ENCODE measurements around the gene MRPS2. TPM values are rescaled to one million over a fixed set of nuclear protein-coding genes. Genes with fewer than 3 reads are reported as not detected.

MRPS2 gene
- total and polyA plus RNA-seq, 12 donors, result 28.6 to 82.9 (median 47.8) TPM

- WGBS, 2 donors, result 89 to 90% methylated on average over 41 of the region's 41 CpGs
- peaks cover 0 to 5% (median 0%) of the 10 kb centered on the region in 11 donors for H3K9me3 ChIP-seq
- no peak overlapping the region for H3K27ac ChIP-seq
- no peak overlapping the region for H3K4me3 ChIP-seq
- peaks cover 0 to 36% (median 10%) of the 10 kb centered on the region in 9 donors for H3K36me3 ChIP-seq
- no peak for ATAC-seq
- intact Hi-C loops (cut with DNase I), result no loop called here
- no peaks in the 10 kb centered on the region for H3K27me3 ChIP-seq
- TF ChIP-seq CTCF (IDR thresholded peaks at IDR 0.05), result no peak
- H3K4me1 ChIP-seq, result peaks cover 11 to 35% (median 24%) of the 10 kb centered on the region in 9 donors
- peak in 1 of 2 donors; percentile 10 for DNase-seq
These were observed 3.1 kb downstream of the MRPS2 start for GRCh38 chr9:135503371-135504261.

- Histone ChIP-seq H3K27me3 (no peaks in the 10 kb centered on the region), H3K27ac (no peak overlapping the region), H3K4me1 (peaks cover 10 to 30% (median 18%) of the 10 kb centered on the region in 9 donors), H3K9me3 (peaks cover 0 to 14% (median 8%) of the 10 kb centered on the region in 11 donors), H3K36me3 (peaks cover 0 to 36% (median 10%) of the 10 kb centered on the region in 9 donors), H3K4me3 (no peak overlapping the region)
- intact Hi-C loops (cut with DNase I), result no loop called here
- ATAC-seq (no peak), DNase-seq (peak; percentile 32 to 57)
- TF ChIP-seq CTCF (IDR thresholded peaks at IDR 0.05), result peak; percentile 37 to 79 (median 69)
- WGBS, 2 donors, result 69 to 73% methylated on average over 21 of the region's 21 CpGs
These were observed 4.1 kb downstream of the MRPS2 start for GRCh38 chr9:135504262-135505243.

GRCh38 chr9:135505406-135506187 lies 5.1 kb downstream of the MRPS2 start:
- Histone ChIP-seq H3K27me3 (no peaks in the 10 kb centered on the region), H3K9me3 (peaks cover 0 to 21% (median 12%) of the 10 kb centered on the region in 11 donors), H3K4me3 (no peak overlapping the region), H3K36me3 (peaks cover 0 to 36% (median 10%) of the 10 kb centered on the region in 9 donors), H3K27ac (no peak overlapping the region), H3K4me1 (peaks cover 9 to 29% (median 16%) of the 10 kb centered on the region in 9 donors)
- ATAC-seq (no peak), DNase-seq (peak in 1 of 2 donors; percentile 11)
- TF ChIP-seq CTCF (IDR thresholded peaks at IDR 0.05), result no peak
- intact Hi-C loops (cut with DNase I), result no loop called here
- 86 to 90% methylated on average over 24 of the region's 24 CpGs for WGBS, 2 donors

Measured in heart right ventricle (tissue), 16 donors.